Keratinocyte (primary cell): ENCODE data around the gene BPGM. TPM values are rescaled to one million over a fixed set of nuclear protein-coding genes. Genes with fewer than 3 reads are reported as not detected.

Source experiments
- DNase-seq: peaks from one replicate; pipeline ENCODE4 v3.0.0-alpha.2; 2011; ENCODE audit warnings: low read depth, missing footprints, low spot score
- FAIRE-seq: peaks from 2 replicates; lab custom pipeline; 2011; peaks lifted over from hg19 to GRCh38; lab: Jason Lieb, UNC
- H2AFZ ChIP-seq: 2 replicates; pipeline ENCODE4 v1.6.0; 2012; ENCODE audit warnings: low read length, control low read depth, inconsistent platforms; ENCODE audit not compliant: control insufficient read depth
- H3K27ac ChIP-seq: 2 replicates; pipeline ENCODE4 v1.5.1; 2011; ENCODE audit warnings: low read length; ENCODE audit not compliant: control insufficient read depth, insufficient read depth
- H3K27me3 ChIP-seq: 3 replicates; pipeline ENCODE4 v1.6.0; 2011; ENCODE audit warnings: low read length; ENCODE audit not compliant: control insufficient read depth, insufficient read depth; ENCODE audit errors: extremely low read depth
- H3K36me3 ChIP-seq, 2 experiments: 2 replicates in 1 of 2; 3 replicates in 1 of 2; pipeline ENCODE4 v1.5.1; 2011; ENCODE audit warnings: low read length in 2 of 2, mild to moderate bottlenecking in 1 of 2; ENCODE audit not compliant: control insufficient read depth in 2 of 2, insufficient read depth in 2 of 2; ENCODE audit errors: extremely low read depth in 1 of 2
- H3K4me1 ChIP-seq: 3 replicates; pipeline ENCODE4 v1.5.1; 2011; ENCODE audit warnings: low read length; ENCODE audit not compliant: control insufficient read depth, insufficient read depth; ENCODE audit errors: extremely low read depth
- H3K4me2 ChIP-seq: 3 replicates; pipeline ENCODE4 v1.6.0; 2011; ENCODE audit warnings: low read depth, low read length; ENCODE audit not compliant: control insufficient read depth, insufficient read depth; ENCODE audit errors: extremely low read depth
- H3K4me3 ChIP-seq, 3 experiments: fragments of 200-600 bp in 1 of 3; sonication (generic) in 1 of 3; 2 replicates in 2 of 3; 3 replicates in 1 of 3; pipeline ENCODE4 v1.5.1; 2011 to 2016; ENCODE audit warnings: low read length in 3 of 3, mild to moderate bottlenecking in 3 of 3, control low read depth in 2 of 3, inconsistent platforms in 1 of 3, low read depth in 1 of 3, mixed read lengths in 1 of 3, mixed run types in 1 of 3, moderate library complexity in 1 of 3; ENCODE audit not compliant: control insufficient read depth in 2 of 3, insufficient read depth in 2 of 3; ENCODE audit errors: extremely low read depth in 1 of 3
- H3K79me2 ChIP-seq: 2 replicates; pipeline ENCODE4 v1.6.0; 2012; ENCODE audit warnings: low read length; ENCODE audit not compliant: control insufficient read depth, insufficient read depth
- H3K9ac ChIP-seq: 3 replicates; pipeline ENCODE4 v1.6.0; 2011; ENCODE audit warnings: low read length; ENCODE audit not compliant: control insufficient read depth, insufficient read depth; ENCODE audit errors: extremely low read depth
- H3K9me1 ChIP-seq: 3 replicates; pipeline ENCODE4 v1.6.0; 2011; ENCODE audit warnings: low read length; ENCODE audit not compliant: control insufficient read depth, insufficient read depth; ENCODE audit errors: extremely low read depth
- H3K9me3 ChIP-seq: 2 replicates; pipeline ENCODE4 v1.5.1; 2012; ENCODE audit warnings: low read depth, low read length; ENCODE audit not compliant: control insufficient read depth
- H4K20me1 ChIP-seq: 3 replicates; pipeline ENCODE4 v1.6.0; 2011; ENCODE audit warnings: low read length; ENCODE audit not compliant: control insufficient read depth, insufficient read depth; ENCODE audit errors: extremely low read depth
- EZH2 ChIP-seq: IDR thresholded peaks from one replicate; pipeline ENCODE4 v1.6.1; 2012; ENCODE audit warnings: inconsistent platforms, mild to moderate bottlenecking, low read length, moderate library complexity
- dilution Hi-C: fragments of 300-500 bp; cut with MboI; formaldehyde crosslinking; loops from one replicate; pipeline ENCODE4 v1.7.0; 2020; ENCODE audit warnings: low sequenced_read_pairs; ENCODE audit not compliant: extremely low pct_ligation_motif_present
- polyA plus RNA-seq, 5 experiments: library from polyadenylated mRNA; depleted of rRNA in 3 of 5; stranded (reverse) in 3 of 5; stranded (forward) in 1 of 5; unstranded in 1 of 5; fragments of >200 nt; gene quantifications; 1 replicate in 1 of 5; 2 replicates in 3 of 5; 3 replicates in 1 of 5; pipeline versions ENCODE4 v1.2.1 to v1.2.3, GENCODE V29; 2011 to 2012; ENCODE audit warnings: missing spikeins in 2 of 5, low read depth in 1 of 5, low replicate concordance in 1 of 5
- TF ChIP-seq, protein P1 (sequence below), 3 experiments: IDR thresholded peaks in 1 of 3; conservative IDR thresholded peaks in 1 of 3; optimal IDR thresholded peaks in 1 of 3; 2 replicates in 2 of 3; 3 replicates in 1 of 3; pipeline versions ENCODE3 to v1.5.1; 2011; ENCODE audit warnings: low read length in 3 of 3, mild to moderate bottlenecking in 3 of 3, moderate library complexity in 2 of 3, control low read depth in 1 of 3, inconsistent platforms in 1 of 3; ENCODE audit not compliant: insufficient read depth in 2 of 3; ENCODE audit errors: extremely low read depth in 1 of 3

BPGM gene
- polyA plus RNA-seq, 1 donor (not counting 4 experiments of a cell fraction or from before 2014, with no cell fraction given), result 31.2 TPM

GRCh38 chr7:134690614-134691504 is 44.2 kb downstream of the BPGM start:
- H3K4me1 ChIP-seq, result peaks cover 30% of the 10 kb centered on the region
- H3K27ac ChIP-seq, result no peak overlapping the region
- peak overlapping the region; percentile 58 for H3K4me2 ChIP-seq
- no peaks in the 10 kb centered on the region for H3K27me3 ChIP-seq
- no peak overlapping the region for H3K9ac ChIP-seq
- no peaks in the 10 kb centered on the region for H3K36me3 ChIP-seq
- H3K79me2 ChIP-seq, result no peaks in the 10 kb centered on the region
- peak; percentile 62 for FAIRE-seq
- TF ChIP-seq, protein P1, sequence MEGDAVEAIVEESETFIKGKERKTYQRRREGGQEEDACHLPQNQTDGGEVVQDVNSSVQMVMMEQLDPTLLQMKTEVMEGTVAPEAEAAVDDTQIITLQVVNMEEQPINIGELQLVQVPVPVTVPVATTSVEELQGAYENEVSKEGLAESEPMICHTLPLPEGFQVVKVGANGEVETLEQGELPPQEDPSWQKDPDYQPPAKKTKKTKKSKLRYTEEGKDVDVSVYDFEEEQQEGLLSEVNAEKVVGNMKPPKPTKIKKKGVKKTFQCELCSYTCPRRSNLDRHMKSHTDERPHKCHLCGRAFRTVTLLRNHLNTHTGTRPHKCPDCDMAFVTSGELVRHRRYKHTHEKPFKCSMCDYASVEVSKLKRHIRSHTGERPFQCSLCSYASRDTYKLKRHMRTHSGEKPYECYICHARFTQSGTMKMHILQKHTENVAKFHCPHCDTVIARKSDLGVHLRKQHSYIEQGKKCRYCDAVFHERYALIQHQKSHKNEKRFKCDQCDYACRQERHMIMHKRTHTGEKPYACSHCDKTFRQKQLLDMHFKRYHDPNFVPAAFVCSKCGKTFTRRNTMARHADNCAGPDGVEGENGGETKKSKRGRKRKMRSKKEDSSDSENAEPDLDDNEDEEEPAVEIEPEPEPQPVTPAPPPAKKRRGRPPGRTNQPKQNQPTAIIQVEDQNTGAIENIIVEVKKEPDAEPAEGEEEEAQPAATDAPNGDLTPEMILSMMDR (optimal IDR thresholded peaks at IDR 0.05 in 1 of 3, IDR thresholded peaks at IDR 0.05 in 1 of 3, conservative IDR thresholded peaks at IDR 0.05 in 1 of 3; ENCODE audit: extremely low read depth in 1 of 3, insufficient read depth in 2 of 3, low read length in 3 of 3), result no peak
- TF ChIP-seq EZH2, result no peak
- peaks cover 2% of the 10 kb centered on the region for H3K9me1 ChIP-seq
- dilution Hi-C loops, result no loop called here
- H2AFZ ChIP-seq, result peak overlapping the region; percentile 70
- no peaks in the 10 kb centered on the region for H4K20me1 ChIP-seq
- no peaks in the 10 kb centered on the region for H3K9me3 ChIP-seq
- no peak for DNase-seq
- no peak overlapping the region for H3K4me3 ChIP-seq

DNA sequence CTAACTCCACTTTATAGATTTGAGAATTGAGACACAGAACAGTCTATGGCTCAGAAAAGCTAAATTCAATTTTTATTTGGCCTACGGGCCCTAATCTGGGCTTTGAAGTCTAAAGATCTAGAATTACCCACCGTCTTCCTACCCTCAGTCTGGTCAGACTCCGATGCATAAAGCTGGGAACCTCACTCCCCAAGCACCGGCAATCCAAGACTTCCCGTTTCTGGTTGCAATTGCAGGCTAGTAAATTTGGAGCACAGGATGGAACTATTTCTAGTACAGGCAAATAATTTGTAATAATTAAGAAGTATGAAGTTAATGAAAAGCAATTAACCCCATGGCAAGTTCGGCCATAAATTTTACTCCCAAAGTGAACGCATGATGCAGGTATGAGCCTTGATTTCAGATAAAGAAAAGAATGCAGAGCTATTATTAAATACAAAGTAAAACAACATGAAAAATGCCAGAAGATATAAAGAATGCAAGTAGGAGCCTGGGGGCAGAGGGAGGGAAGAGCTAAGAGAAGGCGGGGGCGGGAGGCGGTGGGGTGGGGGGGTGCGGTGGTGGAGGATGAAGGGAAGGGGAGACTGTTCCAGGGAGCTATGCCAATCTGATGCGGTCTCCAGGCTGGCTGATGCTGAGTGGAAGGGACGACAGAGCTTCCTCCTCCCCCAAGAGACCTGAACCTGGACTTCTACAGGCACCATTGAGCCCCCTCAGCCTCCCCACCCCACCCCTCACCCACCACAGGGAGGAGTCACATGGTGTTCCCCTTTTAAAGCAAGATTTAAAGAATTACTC is 45.1 kb downstream of the BPGM start:
- FAIRE-seq (peak; percentile 39), DNase-seq (no peak)
- H3K4me2 ChIP-seq, result peak overlapping the region; percentile 58
- H3K79me2 ChIP-seq, result no peaks in the 10 kb centered on the region
- no peaks in the 10 kb centered on the region for H3K27me3 ChIP-seq
- no peaks in the 10 kb centered on the region for H3K36me3 ChIP-seq
- TF ChIP-seq, protein P1 (optimal IDR thresholded peaks at IDR 0.05 in 1 of 3, IDR thresholded peaks at IDR 0.05 in 1 of 3, conservative IDR thresholded peaks at IDR 0.05 in 1 of 3; ENCODE audit: extremely low read depth in 1 of 3, insufficient read depth in 2 of 3, low read length in 3 of 3), result no peak
- TF ChIP-seq EZH2, result no peak
- peak overlapping the region; percentile 1 for H3K27ac ChIP-seq
- H3K9me3 ChIP-seq, result no peaks in the 10 kb centered on the region
- H3K4me3 ChIP-seq, result peak overlapping the region in 1 of 3 experiments; percentile 18
- dilution Hi-C loops, result no loop called here
- no peak overlapping the region for H3K9ac ChIP-seq
- peak overlapping the region; percentile 75 for H2AFZ ChIP-seq
- no peaks in the 10 kb centered on the region for H3K9me1 ChIP-seq
- H3K4me1 ChIP-seq, result peaks cover 35% of the 10 kb centered on the region
- no peaks in the 10 kb centered on the region for H4K20me1 ChIP-seq
